NCI-H2227 treated with DMSO at 0.1 percent for 48 hours (cell line): ENCODE measurements around the gene SORCS3.
A peak's percentile ranks its signal among the peaks of the same experiment; 100 is the strongest.

Experiments
- DNase-seq: peaks from one replicate; lab custom pipeline; 2025; lab: John Stamatoyannopoulos, UW

SORCS3 gene

DNA sequence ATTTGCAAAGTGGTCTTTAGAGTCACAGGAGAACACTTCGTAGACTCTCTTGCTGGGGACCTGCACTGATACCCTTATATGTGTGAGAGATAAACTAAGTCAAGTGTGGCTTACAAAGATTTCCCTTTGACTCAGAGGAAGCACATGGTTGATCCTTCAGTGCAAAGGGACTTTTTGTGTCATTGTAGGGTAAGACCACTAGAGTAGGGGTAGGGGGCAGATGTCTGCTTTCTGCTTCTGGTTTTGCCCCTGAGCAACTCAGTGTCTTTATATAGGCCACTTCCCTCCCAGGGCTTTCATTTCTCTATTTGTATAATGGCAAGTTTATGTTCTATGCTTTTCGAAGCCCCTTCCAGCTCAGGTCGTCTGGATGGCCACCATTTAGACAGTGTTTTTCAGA lies 281.7 kb downstream of the SORCS3 start:
- DNase-seq: no peak

DNA sequence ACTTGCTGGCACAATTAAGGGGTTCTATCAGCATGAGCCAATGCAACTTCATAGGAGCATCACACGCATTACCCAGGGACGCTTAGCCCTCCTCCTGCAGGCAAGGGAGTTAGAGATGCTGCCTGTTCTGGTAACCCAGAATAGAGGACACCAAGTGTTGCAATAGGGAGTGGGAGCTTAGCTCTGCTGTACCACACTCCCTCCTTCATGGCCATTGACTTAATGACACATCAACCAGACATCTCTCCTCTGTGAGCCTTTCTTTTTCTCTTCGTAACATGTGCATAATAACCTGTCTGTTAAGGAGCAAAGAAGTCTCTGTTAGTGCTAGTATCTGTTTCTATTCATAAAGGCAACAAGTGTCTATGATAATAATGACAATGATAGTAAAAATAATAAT lies 282.4 kb downstream of the SORCS3 start:
- DNase-seq: no peak

DNA sequence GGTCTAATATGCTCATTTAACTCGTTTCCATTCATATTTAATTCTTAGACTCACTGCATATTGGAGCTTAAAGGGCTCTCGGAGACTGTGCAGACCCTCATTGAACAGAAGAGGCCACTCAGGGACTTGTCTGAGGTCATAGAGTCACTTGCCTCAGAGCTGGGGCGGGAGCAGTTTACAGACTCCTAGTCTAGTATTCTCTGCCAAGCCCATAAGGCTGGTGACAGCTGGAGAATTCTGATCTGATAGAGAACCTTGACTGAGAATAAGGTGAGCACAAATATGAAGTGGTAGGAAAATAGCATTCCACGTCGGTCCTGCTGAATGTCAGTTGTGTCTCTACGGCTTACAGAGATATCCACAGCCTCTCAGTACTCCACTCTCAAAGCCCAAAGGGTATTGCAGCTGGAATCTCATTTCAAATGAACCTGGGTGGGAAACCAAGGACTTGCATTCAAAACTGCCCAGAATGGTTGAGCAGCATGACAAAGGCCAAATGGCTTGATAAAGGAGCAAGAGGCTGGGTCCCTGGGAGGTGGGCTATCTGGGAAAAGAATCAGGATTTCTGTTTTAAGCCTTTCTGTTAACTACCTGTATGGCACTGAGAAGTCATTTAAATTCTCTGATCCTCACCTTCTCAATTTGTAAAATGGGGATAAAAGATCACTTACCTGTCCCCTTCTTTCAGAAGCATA lies 283.2 kb downstream of the SORCS3 start:
- DNase-seq: no peak

DNA sequence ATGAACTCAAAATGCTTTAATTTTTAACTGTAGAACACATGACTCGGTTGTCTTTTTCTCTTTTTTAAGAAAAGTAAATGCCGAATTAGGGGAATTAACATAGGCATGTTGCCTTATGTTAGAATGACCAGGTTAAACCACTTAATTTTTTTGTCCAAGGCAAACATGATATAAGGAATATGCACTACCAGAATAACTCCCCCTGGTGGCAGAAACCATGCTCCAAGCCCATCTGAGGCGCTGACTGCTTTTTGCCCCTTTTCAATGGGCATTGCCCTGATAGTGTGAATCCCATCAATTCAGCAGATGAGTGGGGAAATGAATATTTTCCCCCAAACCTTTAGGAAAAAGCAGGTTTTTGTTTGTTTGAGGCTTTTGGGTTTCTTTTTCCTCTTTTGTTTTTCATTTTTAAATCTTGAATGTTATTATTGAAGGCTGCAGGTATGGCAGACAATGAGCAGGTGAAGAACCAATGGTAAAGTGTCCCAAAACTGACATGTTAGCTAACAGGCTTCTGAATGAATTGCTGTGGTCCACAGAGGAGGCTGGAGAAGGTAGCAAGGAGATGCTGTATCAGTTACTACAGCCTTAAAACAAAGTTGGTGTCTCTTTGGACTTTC lies 284.3 kb downstream of the SORCS3 start:
- no peak for DNase-seq

DNA sequence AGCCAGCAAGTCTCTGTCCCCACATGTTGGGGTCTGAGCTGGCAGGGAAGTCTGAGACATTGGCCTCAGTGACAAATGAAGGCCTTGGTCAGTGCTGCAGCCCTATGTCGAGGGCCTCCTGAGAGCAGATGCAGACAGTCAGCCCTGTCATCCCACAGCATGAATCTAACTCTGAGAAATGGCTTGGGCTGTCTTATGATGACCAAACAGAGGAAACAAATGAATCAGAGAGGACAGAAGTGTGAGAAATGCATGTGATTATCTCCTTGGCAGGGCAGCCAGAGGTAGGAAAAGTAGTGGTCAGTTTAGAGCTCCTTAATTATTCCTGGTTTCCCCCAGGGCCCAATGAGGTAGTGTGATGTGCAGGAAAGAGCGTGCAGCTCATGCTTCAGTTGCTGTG lies 287.6 kb downstream of the SORCS3 start:
- DNase-seq: no peak

DNA sequence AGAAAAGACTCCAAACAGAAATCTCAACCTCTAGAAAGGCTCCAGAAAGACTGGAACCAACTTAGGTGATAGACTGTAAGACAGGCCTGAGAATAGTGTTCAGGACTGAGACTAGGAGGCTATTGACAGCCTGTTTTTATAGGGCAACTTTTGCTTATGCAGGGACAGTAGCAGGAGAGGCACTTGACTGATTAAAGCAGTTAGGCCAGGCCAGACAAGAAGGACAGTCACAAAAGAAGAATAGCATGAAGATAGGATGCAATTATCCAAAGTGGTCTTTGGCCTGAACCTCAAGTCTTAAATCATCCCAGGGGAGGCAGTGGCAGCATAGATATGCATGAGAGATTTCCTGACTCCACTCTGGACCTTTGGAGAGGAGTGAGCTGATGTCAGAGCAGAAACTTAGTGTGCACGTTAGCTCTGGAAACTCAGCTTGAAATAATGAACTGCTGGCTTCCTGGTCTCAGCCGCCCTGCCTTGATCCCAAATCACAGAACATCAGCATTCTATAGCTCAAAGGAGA lies 290.6 kb downstream of the SORCS3 start:
- no peak for DNase-seq

DNA sequence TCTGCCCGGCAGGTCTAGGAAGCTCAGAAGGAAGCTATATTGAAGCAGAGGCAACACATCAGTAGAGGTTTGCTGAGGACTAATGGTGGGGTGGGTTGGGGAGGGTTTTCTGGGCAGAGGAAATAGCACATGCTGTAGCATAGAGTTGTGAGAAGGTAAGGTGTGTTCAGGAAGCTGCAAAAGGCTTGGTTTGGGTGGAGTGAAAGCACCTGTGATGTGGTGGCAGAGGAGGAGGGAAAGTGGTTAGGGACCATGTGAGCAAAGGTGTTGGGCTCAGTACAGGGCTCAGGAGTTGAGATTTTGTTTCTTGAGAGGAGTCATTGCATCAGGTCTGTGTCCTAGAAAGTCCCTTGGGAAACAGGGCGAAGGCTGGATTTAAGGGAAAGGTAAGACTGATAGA lies 294.6 kb downstream of the SORCS3 start:
- DNase-seq: no peak

DNA sequence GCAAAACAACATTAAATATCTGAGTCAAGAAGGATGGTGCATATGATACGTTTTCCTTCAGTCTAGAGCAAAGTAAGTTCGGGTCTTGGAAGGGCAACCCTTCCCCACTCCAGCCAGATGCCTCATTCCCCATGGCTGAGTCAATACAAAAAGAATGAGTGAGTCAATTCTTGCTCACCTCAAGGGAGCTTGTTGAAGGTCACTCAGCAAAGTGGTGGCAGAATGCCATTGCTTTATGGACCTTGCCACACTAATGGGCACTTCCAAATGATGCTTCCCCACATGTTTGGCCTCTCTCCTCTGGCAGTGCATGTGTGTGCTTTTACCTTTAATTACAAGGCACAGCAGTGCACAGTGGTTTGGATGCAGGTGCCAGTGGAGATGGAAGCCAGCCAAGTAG lies 296.5 kb downstream of the SORCS3 start:
- peak; percentile 46 for DNase-seq

DNA sequence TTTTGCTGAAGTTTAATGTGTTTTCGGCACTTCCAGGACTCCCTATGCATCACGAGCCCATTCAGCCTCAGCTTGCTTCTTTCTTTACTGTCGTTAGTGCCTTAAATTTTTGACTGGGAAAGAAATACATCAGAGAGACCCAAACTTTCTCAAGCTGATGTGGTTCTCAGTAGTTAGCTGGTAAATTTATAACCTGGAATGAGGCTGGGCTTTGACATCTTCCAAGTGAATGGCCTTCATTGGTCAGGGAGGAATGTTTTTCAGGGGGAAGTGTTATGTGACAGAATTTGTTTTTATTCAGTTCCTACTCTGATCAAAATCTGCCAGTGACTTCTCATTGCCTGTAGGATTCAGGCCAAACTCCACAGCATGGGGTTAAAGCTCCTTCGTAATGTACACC lies 296.9 kb downstream of the SORCS3 start:
- DNase-seq: no peak

DNA sequence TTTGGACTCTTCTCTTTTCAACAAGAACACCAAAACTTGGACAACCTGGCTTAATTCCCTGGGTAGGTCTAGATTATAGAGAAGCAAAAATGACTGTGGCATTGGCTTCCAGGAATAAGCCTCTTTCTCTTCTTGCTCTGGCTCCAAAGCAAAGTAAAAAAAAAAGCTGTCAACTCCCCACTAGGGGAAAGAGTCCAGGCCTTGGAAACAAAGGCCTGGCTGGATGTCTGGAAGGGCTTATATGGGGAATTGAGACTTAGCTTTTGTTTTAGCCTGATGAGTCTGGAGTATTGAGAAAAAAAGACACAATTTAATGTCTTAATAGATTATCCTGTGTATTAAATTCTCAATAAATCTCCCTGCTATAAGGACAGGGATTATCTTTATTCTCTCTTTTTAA lies 300.6 kb downstream of the SORCS3 start:
- DNase-seq: no peak

DNA sequence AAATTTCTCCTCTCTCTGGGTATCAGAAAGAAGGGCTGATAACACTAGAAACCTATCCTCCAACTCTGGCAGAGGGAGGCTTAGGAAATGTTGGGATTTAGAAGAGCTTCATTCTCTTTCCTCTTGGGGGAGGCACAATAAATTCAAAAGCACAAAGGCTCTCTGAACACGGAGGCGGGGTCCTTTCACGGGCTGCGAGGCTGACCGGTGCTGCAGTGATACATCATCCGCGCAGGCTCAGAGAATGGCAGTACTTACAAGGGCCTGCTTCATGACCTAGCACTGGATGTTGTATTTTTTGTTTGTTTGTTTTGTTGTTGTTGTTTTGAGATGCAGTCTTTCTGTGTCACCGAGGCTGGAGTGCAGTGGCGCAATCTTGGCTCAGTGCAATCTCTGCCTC lies 306.2 kb downstream of the SORCS3 start:
- no peak for DNase-seq

DNA sequence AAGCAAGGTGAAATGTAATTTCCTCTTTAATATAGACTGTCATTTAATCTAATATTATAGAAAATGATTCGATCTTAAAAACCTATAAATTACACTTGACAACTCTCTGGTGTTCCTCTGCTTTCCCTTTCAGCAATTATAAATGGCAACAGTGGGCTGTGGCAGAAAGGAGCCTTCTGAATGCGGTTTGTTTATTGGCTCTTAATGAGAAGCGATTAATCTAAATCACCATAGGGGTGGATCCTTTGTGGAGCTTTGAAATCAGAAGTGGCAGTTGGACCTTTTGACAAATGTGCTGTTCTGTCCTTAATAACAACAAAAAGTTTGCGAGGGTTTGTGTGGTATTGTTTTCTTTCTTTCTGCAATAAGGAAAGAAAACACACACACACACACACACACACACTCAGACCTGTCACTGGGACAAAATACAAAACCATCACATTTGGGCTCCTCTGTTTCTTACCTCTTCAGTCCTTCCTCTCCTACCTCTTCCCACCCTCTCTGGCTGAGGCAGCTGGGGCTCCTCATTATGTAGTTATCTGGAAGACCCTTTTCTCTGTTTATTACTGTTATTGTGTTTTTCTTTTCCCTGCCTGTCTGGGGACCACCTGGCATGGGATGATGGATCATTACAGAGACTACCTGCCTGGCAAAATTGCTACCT lies 316.2 kb downstream of the SORCS3 start:
- DNase-seq: peak; percentile 5

DNA sequence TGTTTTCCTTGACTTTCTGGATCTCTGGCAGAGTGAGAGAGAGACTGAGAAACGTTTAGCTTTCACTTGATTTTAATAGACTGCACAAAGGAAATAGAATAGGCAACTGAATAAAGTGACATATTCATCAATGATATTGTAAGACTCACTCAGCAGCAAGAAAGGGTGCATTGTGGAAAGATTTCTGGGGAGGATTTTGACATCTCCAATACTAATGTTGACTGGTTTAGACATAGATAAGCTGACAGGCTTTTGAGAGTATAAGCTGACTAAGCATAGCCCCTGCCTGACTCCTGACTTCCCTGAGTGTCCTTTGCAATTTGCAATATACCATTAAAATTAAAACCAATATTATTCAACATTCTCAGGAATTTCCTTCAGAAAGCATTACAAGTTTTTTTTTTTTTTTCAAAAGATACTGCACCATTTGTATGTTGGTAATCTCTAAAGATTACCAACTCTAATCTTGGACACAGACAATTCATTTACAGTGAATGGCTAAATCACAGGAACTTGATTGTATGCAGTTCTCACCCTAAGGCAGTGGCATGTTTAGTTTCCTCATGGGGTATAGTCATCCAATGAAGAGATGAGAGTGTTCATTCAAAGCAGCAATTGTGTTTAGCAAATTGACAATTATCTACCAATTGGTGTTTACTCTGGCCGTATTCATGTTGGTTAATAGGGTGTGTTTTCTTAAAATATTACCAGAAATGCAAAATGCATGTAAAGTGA lies 325.6 kb downstream of the SORCS3 start:
- no peak for DNase-seq

DNA sequence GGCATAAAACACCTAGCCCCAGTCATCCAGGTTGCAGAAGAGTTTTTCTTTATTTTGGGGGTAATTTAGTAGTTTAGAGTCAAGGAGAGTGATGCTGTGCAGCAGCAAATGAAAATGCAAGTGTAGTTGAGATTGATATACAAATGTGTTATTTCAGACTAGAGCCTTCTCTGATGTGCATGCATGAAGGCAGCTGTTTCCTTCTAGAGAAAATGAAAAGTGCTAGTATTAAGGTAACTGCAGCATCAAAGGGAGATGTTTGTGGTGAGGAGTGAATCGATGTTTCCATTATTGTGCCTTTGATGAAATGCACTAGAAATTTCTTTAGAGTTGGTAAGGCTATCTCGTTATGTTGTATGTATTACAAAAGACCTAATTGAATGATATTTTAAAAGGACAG lies 339.3 kb downstream of the SORCS3 start:
- DNase-seq: no peak

DNA sequence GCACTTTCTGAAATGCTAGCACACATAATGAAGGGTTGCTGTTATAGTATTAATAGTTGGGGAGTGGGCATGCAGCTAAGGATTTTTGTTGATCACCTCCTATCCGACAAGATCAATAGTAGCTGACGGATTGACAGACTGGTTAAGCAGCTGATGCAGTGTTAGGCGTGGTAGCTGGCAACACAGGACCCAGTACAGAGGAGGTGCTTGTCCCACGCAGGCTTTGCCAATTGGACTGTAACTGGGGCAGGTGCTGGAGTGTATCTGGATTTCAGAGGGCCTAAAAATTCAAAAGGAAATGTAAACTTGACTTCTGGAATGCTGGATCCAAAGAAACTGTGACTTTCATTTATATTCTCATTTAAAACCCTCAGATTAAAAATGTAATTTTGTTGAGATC lies 340.9 kb downstream of the SORCS3 start:
- no peak for DNase-seq

DNA sequence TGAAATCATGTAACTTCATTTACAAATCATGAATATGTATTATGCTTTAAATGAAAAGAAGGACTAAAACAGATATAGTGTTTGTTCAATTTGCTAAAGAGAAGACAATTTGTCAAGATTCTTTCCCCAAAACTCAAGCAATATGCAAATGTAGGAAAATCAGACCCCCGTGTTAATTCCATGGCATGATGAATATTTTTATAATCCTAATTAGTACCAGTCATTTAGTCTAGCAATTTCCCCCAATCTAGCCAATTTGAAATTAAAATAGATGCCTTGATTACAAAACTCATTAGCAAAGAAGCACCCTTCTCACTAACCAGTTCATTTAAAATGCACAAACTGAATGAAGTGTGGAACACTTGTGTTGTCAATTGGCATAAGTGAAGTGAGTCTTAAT lies 347.6 kb downstream of the SORCS3 start:
- no peak for DNase-seq

DNA sequence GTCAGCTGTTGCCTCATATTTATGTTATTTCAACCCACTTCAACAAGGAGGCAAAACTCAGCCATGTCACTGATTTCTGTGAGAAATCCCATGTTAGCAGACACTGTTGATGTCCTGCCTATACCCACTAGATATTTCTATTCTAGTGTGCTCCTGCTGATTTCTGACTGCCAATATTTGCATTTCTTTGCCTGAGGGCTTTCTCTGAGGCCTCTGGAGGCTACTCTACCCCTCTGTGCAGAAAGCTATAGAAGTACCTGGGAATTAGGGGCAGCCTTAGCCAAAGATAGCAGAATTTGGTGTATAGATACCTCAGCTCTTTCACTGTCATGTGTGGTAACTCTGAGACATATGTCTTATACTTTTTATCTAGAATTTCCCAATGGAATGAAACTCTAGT lies 348.8 kb downstream of the SORCS3 start:
- no peak for DNase-seq

DNA sequence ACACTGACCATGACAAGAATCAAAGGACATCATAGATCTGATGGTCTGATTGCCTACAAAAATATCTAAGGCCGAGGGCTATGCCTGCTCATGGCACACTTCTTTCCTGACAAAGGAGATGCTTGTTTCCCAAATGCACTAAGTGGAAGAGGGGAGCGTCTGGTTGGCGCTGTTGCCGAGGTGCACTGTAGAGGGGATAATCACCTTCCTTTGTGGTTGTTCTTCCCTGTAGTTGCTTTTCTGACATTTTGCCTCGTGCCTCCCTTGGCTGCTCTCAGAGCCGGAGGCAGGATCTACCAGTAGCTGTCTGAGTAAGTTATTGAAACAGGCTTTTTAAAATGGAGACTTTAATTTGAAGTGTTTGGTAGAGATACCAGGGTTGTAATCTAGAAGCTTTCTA lies 352.0 kb downstream of the SORCS3 start:
- no peak for DNase-seq

DNA sequence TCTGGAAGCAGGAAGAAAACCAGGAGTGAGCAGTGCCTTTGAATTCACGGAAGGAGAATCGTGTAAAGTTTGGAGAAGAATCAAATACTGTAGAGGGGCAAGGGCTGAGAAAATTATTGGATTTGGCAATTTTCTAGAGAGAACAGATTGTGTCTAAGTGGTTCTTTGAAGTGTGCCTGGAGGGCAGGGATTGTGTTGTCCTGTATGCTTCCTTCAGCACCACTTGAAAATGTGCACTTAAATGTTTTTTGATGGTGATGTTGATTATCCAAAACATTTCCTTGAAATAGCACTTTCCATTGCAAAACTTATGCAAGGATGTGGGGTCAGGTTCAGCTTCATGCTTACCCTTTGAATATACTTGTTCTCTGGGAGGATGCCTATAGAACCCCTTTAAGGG lies 360.2 kb downstream of the SORCS3 start:
- no peak for DNase-seq

DNA sequence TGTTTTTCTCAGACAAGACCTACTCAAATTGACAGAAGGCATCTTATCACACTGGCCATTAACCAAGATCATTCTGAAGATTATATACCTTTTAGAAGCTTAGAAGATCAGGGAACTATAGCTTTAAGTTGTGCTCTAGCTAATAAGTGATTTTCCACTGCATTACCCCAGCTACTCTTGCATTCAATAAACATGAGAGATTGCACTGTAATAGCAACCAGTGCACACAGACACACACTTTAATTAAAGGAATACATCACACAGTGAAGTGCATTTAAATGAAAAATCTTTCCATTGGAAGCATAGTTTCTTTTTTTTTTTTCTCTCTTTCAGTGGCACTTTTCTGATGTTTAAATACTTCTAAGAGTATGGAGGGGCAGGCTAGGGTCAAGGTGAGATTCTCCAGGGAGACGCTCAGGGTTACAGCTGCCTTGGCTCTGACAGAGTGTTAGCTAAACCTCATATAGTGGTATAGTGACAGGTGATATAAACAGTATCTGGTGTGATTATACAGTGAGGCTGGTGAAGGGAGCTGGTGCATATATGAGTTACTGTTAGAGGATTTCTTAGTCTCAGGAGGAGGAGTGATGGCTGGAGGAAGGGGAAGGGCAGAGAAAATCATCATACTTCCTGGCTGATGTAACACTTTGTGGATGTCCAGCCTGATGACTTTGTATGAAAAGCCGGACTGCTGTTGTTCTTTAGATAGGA lies 369.5 kb downstream of the SORCS3 start:
- no peak for DNase-seq

DNA sequence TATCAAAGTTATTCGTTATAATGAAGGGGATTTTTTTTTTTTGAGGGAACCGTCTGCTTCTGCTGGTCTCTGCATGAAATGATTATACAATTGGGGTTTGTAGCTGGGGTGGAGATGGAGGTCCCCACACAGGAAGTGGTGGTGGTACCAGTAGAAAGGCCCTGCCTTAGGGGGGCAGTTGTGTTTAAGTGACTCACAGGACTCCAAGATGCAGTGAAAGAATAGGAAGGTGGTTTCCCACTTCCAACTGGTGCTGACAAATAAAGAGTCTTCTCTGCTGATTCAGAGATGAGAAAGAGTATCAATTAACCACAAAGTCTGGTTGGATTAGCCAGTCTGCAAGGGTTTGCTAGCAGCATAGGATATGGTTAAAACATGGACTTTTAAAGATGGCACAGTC lies 376.0 kb downstream of the SORCS3 start:
- no peak for DNase-seq

DNA sequence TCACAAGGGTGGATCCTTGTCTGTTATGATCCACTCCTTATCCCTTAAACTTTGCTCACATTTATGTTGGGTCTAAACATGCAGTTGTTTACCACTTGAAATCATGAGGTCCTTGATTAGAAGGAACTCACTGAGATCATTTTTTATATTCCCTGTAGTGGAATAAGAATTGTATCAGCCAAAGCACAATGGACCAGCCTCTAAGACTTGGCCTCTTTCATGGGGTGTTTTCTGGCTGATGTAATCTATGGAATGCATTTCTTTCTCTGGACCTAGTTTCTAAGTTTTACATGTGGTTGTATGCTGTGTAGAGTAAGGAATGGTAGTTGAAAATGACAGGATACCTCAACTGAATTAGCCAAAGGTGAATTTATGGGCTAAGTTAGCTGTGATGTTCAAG lies 376.6 kb downstream of the SORCS3 start:
- no peak for DNase-seq
